ENCODE data around the gene TSPEAR. TPM values are rescaled to one million over a fixed set of nuclear protein-coding genes. Genes with fewer than 3 reads are reported as not detected.

TSPEAR gene
- total RNA-seq, 1 experiment from 2014 or later: 0.32 TPM

GRCh38 chr21:44748621-44749020 is 37.2 kb upstream of the TSPEAR start:
- Mint-ChIP-seq H3K9me3 (ENCODE audit: unreplicated experiment) (no peaks in the 10 kb centered on the region), H3K27ac (ENCODE audit: unreplicated experiment) (no peak overlapping the region), H3K4me1 (ENCODE audit: low read depth, unreplicated experiment) (no peaks in the 10 kb centered on the region), H3K27me3 (ENCODE audit: insufficient read depth, unreplicated experiment) (no peaks in the 10 kb centered on the region), H3K4me3 (ENCODE audit: unreplicated experiment) (no peak overlapping the region), H3K36me3 (ENCODE audit: insufficient read depth, unreplicated experiment) (no peaks in the 10 kb centered on the region)
- CTCF ChIA-PET: interaction anchor here (1.2 kb wide), 1 partner anchor 45 kb away, joined by 3 read pairs; no protein-coding TSS in a partner anchor
- DNase-seq: no peak
- no TSS peak for BruUV-seq (replicated peaks)
- TF ChIP-seq CTCF (IDR thresholded peaks at IDR 0.05; ENCODE audit: insufficient read depth in 1 of 2, low read depth in 1 of 2, low read length in 1 of 2, severe bottlenecking in 1 of 2, unreplicated experiment in 1 of 2): no peak
- intact Hi-C loops (cut with micrococcal nuclease; ENCODE audit: unreplicated experiment): no loop called here
- Histone ChIP-seq H3K4me1 (no peaks in the 10 kb centered on the region), H3K36me3 (ENCODE audit: control insufficient read depth, insufficient read depth, low read length) (no peaks in the 10 kb centered on the region), H3K4me3 (ENCODE audit: low read depth, low read length) (no peak overlapping the region), H3K27me3 (replicated peaks; ENCODE audit: control insufficient read depth, insufficient read depth, low read length) (no peaks in the 10 kb centered on the region), H3K9me3 (no peaks in the 10 kb centered on the region)
- POLR2A ChIA-PET: no interaction called here

DNA sequence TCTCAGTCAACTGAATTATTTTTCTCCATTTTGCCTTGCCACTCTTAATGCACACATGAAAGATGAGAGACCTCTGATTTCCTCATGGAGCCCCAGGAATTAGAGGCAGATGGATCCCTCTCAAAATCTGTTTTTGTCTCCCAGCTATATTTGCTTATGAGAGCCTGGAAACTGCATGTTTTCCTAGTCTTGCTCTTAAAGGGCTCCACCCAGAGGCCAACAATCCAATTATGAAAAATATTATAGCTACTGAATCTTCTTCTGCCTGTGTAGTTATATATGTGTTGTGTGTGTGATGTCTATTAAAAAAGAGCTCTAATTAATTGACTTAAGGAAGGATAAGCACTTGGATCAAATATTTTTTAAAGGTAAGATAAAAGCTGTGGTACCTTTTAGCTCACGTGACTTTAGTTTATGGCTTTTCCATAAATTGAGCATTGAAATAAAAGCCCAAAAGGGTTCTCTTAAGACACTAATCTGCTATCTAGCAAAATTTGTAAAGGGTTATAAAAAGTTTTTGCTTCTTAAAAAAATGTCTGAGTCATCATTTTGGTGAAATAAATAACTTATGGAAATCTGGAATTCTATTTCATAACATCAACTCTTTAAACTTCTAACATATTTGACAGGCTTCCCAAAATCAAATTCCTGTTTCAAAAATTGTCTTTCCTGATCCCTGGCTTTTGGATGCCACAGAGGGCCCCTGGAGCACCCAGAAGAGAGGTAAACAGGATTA is 31.2 kb upstream of the TSPEAR start:
- H3K4me1 Mint-ChIP-seq (ENCODE audit: low read depth, unreplicated experiment): no peaks in the 10 kb centered on the region
- no peaks in the 10 kb centered on the region for H3K27me3 ChIP-seq (replicated peaks; ENCODE audit: control insufficient read depth, insufficient read depth, low read length)
- ChIA-PET POLR2A (interaction anchor here (0.6 kb wide), 1 partner anchor 232 kb away, joined by 3 read pairs; no protein-coding TSS in a partner anchor), CTCF (interaction anchor here (0.6 to 2.6 kb wide), 15 partner anchors 9 to 281 kb away, joined by 3 to 46 read pairs (median 4); partner anchors contain the start of gene TSPEAR)
- H3K4me3 ChIP-seq (ENCODE audit: low read depth, low read length): no peak overlapping the region
- H3K9me3 ChIP-seq: no peaks in the 10 kb centered on the region
- peak in 1 of 2 experiments; percentile 49 for TF ChIP-seq CTCF (IDR thresholded peaks at IDR 0.05; ENCODE audit: insufficient read depth in 1 of 2, low read depth in 1 of 2, low read length in 1 of 2, severe bottlenecking in 1 of 2, unreplicated experiment in 1 of 2)
- no peaks in the 10 kb centered on the region for H3K36me3 Mint-ChIP-seq (ENCODE audit: insufficient read depth, unreplicated experiment)
- BruUV-seq (replicated peaks): no TSS peak
- intact Hi-C loops (cut with micrococcal nuclease; ENCODE audit: unreplicated experiment): no loop called here
- H3K9me3 Mint-ChIP-seq (ENCODE audit: unreplicated experiment): no peaks in the 10 kb centered on the region
- H3K27ac Mint-ChIP-seq (ENCODE audit: unreplicated experiment): no peak overlapping the region
- DNase-seq: peak in 1 of 2 experiments; percentile 40
- no peaks in the 10 kb centered on the region for H3K4me1 ChIP-seq
- H3K4me3 Mint-ChIP-seq (ENCODE audit: unreplicated experiment): no peak overlapping the region
- H3K27me3 Mint-ChIP-seq (ENCODE audit: insufficient read depth, unreplicated experiment): peaks cover 1% of the 10 kb centered on the region
- H3K36me3 ChIP-seq (ENCODE audit: control insufficient read depth, insufficient read depth, low read length): no peaks in the 10 kb centered on the region

GRCh38 chr21:44741921-44742320 is 30.5 kb upstream of the TSPEAR start:
- Mint-ChIP-seq H3K27me3 (ENCODE audit: insufficient read depth, unreplicated experiment) (peaks cover 6% of the 10 kb centered on the region), H3K9me3 (ENCODE audit: unreplicated experiment) (no peaks in the 10 kb centered on the region), H3K36me3 (ENCODE audit: insufficient read depth, unreplicated experiment) (no peaks in the 10 kb centered on the region), H3K4me3 (ENCODE audit: unreplicated experiment) (no peak overlapping the region), H3K27ac (ENCODE audit: unreplicated experiment) (no peak overlapping the region), H3K4me1 (ENCODE audit: low read depth, unreplicated experiment) (no peaks in the 10 kb centered on the region)
- ChIA-PET POLR2A (no interaction called here), CTCF (interaction anchor here (0.6 to 2.6 kb wide), 15 partner anchors 9 to 280 kb away, joined by 3 to 46 read pairs (median 4); partner anchors contain the start of gene TSPEAR)
- Histone ChIP-seq H3K4me3 (ENCODE audit: low read depth, low read length) (no peak overlapping the region), H3K36me3 (ENCODE audit: control insufficient read depth, insufficient read depth, low read length) (no peaks in the 10 kb centered on the region), H3K27me3 (replicated peaks; ENCODE audit: control insufficient read depth, insufficient read depth, low read length) (no peaks in the 10 kb centered on the region), H3K4me1 (no peaks in the 10 kb centered on the region), H3K9me3 (no peaks in the 10 kb centered on the region)
- DNase-seq: no peak
- no peak for TF ChIP-seq CTCF (IDR thresholded peaks at IDR 0.05; ENCODE audit: insufficient read depth in 1 of 2, low read depth in 1 of 2, low read length in 1 of 2, severe bottlenecking in 1 of 2, unreplicated experiment in 1 of 2)
- BruUV-seq (replicated peaks): no TSS peak
- intact Hi-C loops (cut with micrococcal nuclease; ENCODE audit: unreplicated experiment): no loop called here

Measured in Caco-2 (cell line).